GM19463 (cell line): ENCODE measurements around the gene GMDS.

Experiments used
- ATAC-seq: cut with Tn5 transposase; IDR thresholded peaks from one replicate; pipeline ENCODE4 v1.9.1; 2021; ENCODE audit warnings: mild to moderate bottlenecking, moderate library complexity; ENCODE audit not compliant: unreplicated experiment

Gene GMDS

GRCh38 chr6:1817033-1817761 lies 428.2 kb downstream of the GMDS start:
- ATAC-seq = no peak

- no peak for ATAC-seq
Observed at GRCh38 chr6:1815827-1816452, 429.5 kb downstream of the GMDS start.

GRCh38 chr6:1814279-1814678 lies 431.1 kb downstream of the GMDS start:
- no peak for ATAC-seq

GRCh38 chr6:1812487-1812886 lies 432.9 kb downstream of the GMDS start:
- no peak for ATAC-seq

- no peak for ATAC-seq
Observed at GRCh38 chr6:1812034-1812433, 433.4 kb downstream of the GMDS start.

- ATAC-seq = no peak
Observed at GRCh38 chr6:1810880-1811279, 434.5 kb downstream of the GMDS start.

- no peak for ATAC-seq
Observed at GRCh38 chr6:1809291-1809988, 436.0 kb downstream of the GMDS start.

- no peak for ATAC-seq
Observed at GRCh38 chr6:1806935-1807334, 438.5 kb downstream of the GMDS start.

GRCh38 chr6:1802491-1803395 lies 442.7 kb downstream of the GMDS start:
- no peak for ATAC-seq

GRCh38 chr6:1801401-1801800 lies 444.0 kb downstream of the GMDS start:
- ATAC-seq = no peak

- no peak for ATAC-seq
Observed at GRCh38 chr6:1800845-1801244, 444.6 kb downstream of the GMDS start.

- ATAC-seq = no peak
Observed at GRCh38 chr6:1798965-1799325, 446.5 kb downstream of the GMDS start.

- ATAC-seq = no peak
Observed at GRCh38 chr6:1798303-1798964, 447.0 kb downstream of the GMDS start.

- ATAC-seq = no peak
Observed at GRCh38 chr6:1797801-1798200, 447.6 kb downstream of the GMDS start.

GRCh38 chr6:1796706-1797529 lies 448.5 kb downstream of the GMDS start:
- peak; percentile 69 for ATAC-seq

GRCh38 chr6:1795910-1796309 lies 449.5 kb downstream of the GMDS start:
- ATAC-seq = no peak

- ATAC-seq = peak; percentile 43
Observed at GRCh38 chr6:1792989-1793388, 452.4 kb downstream of the GMDS start.

- no peak for ATAC-seq
Observed at GRCh38 chr6:1790684-1791083, 454.7 kb downstream of the GMDS start.

- no peak for ATAC-seq
Observed at GRCh38 chr6:1789092-1789491, 456.3 kb downstream of the GMDS start.

- no peak for ATAC-seq
Observed at GRCh38 chr6:1787894-1788293, 457.5 kb downstream of the GMDS start.
